GM12864 (cell line): ENCODE results near the gene CCS.

Experiments used
- DNase-seq: peaks from one replicate; pipeline ENCODE4 v3.0.0-alpha.2; 2011; ENCODE audit warnings: low read depth
- H3K4me3 ChIP-seq: 2 replicates; pipeline ENCODE4 v1.5.1; 2011; ENCODE audit warnings: mild to moderate bottlenecking, low read depth, low read length, control low read depth
- CTCF ChIP-seq: IDR thresholded peaks from 2 replicates; pipeline ENCODE4 v1.5.1; 2011; ENCODE audit warnings: low read depth, mild to moderate bottlenecking, moderate library complexity, low read length, control low read depth, inconsistent platforms; ENCODE audit errors: missing control alignments

CCS gene

GRCh38 chr11:66607126-66607834, 14.3 kb downstream of the CCS start:
- no peak for DNase-seq
- no peak overlapping the region for H3K4me3 ChIP-seq
- TF ChIP-seq CTCF: no peak

GRCh38 chr11:66609721-66610617, 17.0 kb downstream of the CCS start:
- no peak for TF ChIP-seq CTCF
- no peak for DNase-seq
- no peak overlapping the region for H3K4me3 ChIP-seq

- no peak overlapping the region for H3K4me3 ChIP-seq
- TF ChIP-seq CTCF: no peak
- no peak for DNase-seq
Observed at GRCh38 chr11:66612458-66612857, 19.5 kb downstream of the CCS start.

- H3K4me3 ChIP-seq: no peak overlapping the region
- TF ChIP-seq CTCF: no peak
- DNase-seq: no peak
Observed at GRCh38 chr11:66614073-66614472, 21.1 kb downstream of the CCS start.

GRCh38 chr11:66616379-66617154, 23.6 kb downstream of the CCS start, which contains the start of gene RBM14:
Gene RBM14, plus strand, starts transcription at chr11:66616630. Its CDS starts 91 bp downstream, at chr11:66616721.
- TF ChIP-seq CTCF: no peak
- peak; percentile 97 for DNase-seq
- peak within 1 kb of the TSS; percentile 80 for H3K4me3 ChIP-seq

- DNase-seq: no peak
- no peak for TF ChIP-seq CTCF
- peak overlapping the region; percentile 80 for H3K4me3 ChIP-seq
Observed at GRCh38 chr11:66617155-66617834, 24.3 kb downstream of the CCS start.
